Measurements from ENCODE around the gene SCP2.
A peak's percentile ranks its signal among the peaks of the same experiment; 100 is the strongest.

Gene SCP2

GRCh38 chr1:52907812-52908153, 19.3 kb upstream of the SCP2 start:
- H4K20me1 ChIP-seq (ENCODE audit: insufficient read depth, low read length) = no peaks in the 10 kb centered on the region
- ATAC-seq (ENCODE audit: insufficient read depth, low read depth) = no peak
- H3K27ac ChIP-seq (ENCODE audit: low read length) = no peak overlapping the region
- H3K4me1 ChIP-seq (ENCODE audit: insufficient read depth, low read length) = peaks cover 2% of the 10 kb centered on the region; the same call in 1 of the 2 replicates
- H3K36me3 ChIP-seq (ENCODE audit: insufficient read depth, low read length) = no peaks in the 10 kb centered on the region
- H3K27me3 ChIP-seq (ENCODE audit: insufficient read depth, low read length, poor library complexity) = no peaks in the 10 kb centered on the region
- H3K9ac ChIP-seq (ENCODE audit: low read depth, low read length) = no peak overlapping the region
- H3K4me3 ChIP-seq (ENCODE audit: low read depth in 1 of 2, low read length in 2 of 2) = no peak overlapping the region
- no peak for DNase-seq
- H3K9me3 ChIP-seq (ENCODE audit: insufficient read depth, low read length, severe bottlenecking) = no peaks in the 10 kb centered on the region
- no peak overlapping the region for H3K4me2 ChIP-seq (ENCODE audit: insufficient read depth, low read length)
- TF ChIP-seq EZH2 (IDR thresholded peaks at IDR 0.05; ENCODE audit: borderline replicate concordance, low read depth, low read length, severe bottlenecking) = no peak
- H3K79me2 ChIP-seq (ENCODE audit: insufficient read depth, low read length) = no peaks in the 10 kb centered on the region
- no peak overlapping the region for H2AFZ ChIP-seq (ENCODE audit: low read depth, low read length)

GRCh38 chr1:52911541-52911940, 15.5 kb upstream of the SCP2 start:
- no peak for DNase-seq
- no peaks in the 10 kb centered on the region for H3K9me3 ChIP-seq (ENCODE audit: insufficient read depth, low read length, severe bottlenecking)
- H3K4me1 ChIP-seq (ENCODE audit: insufficient read depth, low read length) = no peaks in the 10 kb centered on the region
- H3K27ac ChIP-seq (ENCODE audit: low read length) = no peak overlapping the region
- no peaks in the 10 kb centered on the region for H3K36me3 ChIP-seq (ENCODE audit: insufficient read depth, low read length)
- H3K4me2 ChIP-seq (ENCODE audit: insufficient read depth, low read length) = no peak overlapping the region
- H3K27me3 ChIP-seq (ENCODE audit: insufficient read depth, low read length, poor library complexity) = no peaks in the 10 kb centered on the region
- no peak for ATAC-seq (ENCODE audit: insufficient read depth, low read depth)
- TF ChIP-seq EZH2 (IDR thresholded peaks at IDR 0.05; ENCODE audit: borderline replicate concordance, low read depth, low read length, severe bottlenecking) (no peak), CTCF (IDR thresholded peaks at IDR 0.05; ENCODE audit: borderline replicate concordance, extremely low read depth, low read length, poor library complexity, severe bottlenecking) (no peak)
- H3K79me2 ChIP-seq (ENCODE audit: insufficient read depth, low read length) = no peaks in the 10 kb centered on the region
- H3K9ac ChIP-seq (ENCODE audit: low read depth, low read length) = no peak overlapping the region
- H4K20me1 ChIP-seq (ENCODE audit: insufficient read depth, low read length) = no peaks in the 10 kb centered on the region
- no peak overlapping the region for H3K4me3 ChIP-seq (ENCODE audit: low read depth in 1 of 2, low read length in 2 of 2)
- H2AFZ ChIP-seq (ENCODE audit: low read depth, low read length) = no peak overlapping the region

- Histone ChIP-seq H3K4me3 (ENCODE audit: low read depth in 1 of 2, low read length in 2 of 2) (no peak overlapping the region), H3K4me2 (ENCODE audit: insufficient read depth, low read length) (no peak overlapping the region), H3K9me3 (ENCODE audit: insufficient read depth, low read length, severe bottlenecking) (no peaks in the 10 kb centered on the region), H3K4me1 (ENCODE audit: insufficient read depth, low read length) (no peaks in the 10 kb centered on the region), H3K27ac (ENCODE audit: low read length) (no peak overlapping the region), H4K20me1 (ENCODE audit: insufficient read depth, low read length) (no peaks in the 10 kb centered on the region), H3K36me3 (ENCODE audit: insufficient read depth, low read length) (no peaks in the 10 kb centered on the region), H3K27me3 (ENCODE audit: insufficient read depth, low read length, poor library complexity) (no peaks in the 10 kb centered on the region), H3K79me2 (ENCODE audit: insufficient read depth, low read length) (no peaks in the 10 kb centered on the region), H2AFZ (ENCODE audit: low read depth, low read length) (no peak overlapping the region; the same call in 1 of the 2 replicates), H3K9ac (ENCODE audit: low read depth, low read length) (no peak overlapping the region)
- ATAC-seq (ENCODE audit: insufficient read depth, low read depth) (no peak), DNase-seq (no peak)
- no peak for TF ChIP-seq CTCF (IDR thresholded peaks at IDR 0.05; ENCODE audit: borderline replicate concordance, extremely low read depth, low read length, poor library complexity, severe bottlenecking)
- TF ChIP-seq EZH2 (IDR thresholded peaks at IDR 0.05; ENCODE audit: borderline replicate concordance, low read depth, low read length, severe bottlenecking) = no peak
Measured at GRCh38 chr1:52913014-52913413, 14.1 kb upstream of the SCP2 start.

- Histone ChIP-seq H3K36me3 (ENCODE audit: insufficient read depth, low read length) (no peaks in the 10 kb centered on the region), H3K9me3 (ENCODE audit: insufficient read depth, low read length, severe bottlenecking) (no peaks in the 10 kb centered on the region), H2AFZ (ENCODE audit: low read depth, low read length) (no peak overlapping the region), H3K9ac (ENCODE audit: low read depth, low read length) (no peak overlapping the region), H3K27me3 (ENCODE audit: insufficient read depth, low read length, poor library complexity) (no peaks in the 10 kb centered on the region), H3K27ac (ENCODE audit: low read length) (no peak overlapping the region), H3K4me2 (ENCODE audit: insufficient read depth, low read length) (no peak overlapping the region), H4K20me1 (ENCODE audit: insufficient read depth, low read length) (no peaks in the 10 kb centered on the region), H3K4me3 (ENCODE audit: low read depth in 1 of 2, low read length in 2 of 2) (no peak overlapping the region), H3K4me1 (ENCODE audit: insufficient read depth, low read length) (no peaks in the 10 kb centered on the region), H3K79me2 (ENCODE audit: insufficient read depth, low read length) (no peaks in the 10 kb centered on the region)
- ATAC-seq (ENCODE audit: insufficient read depth, low read depth) (peak; percentile 22; the same call in 1 of the 3 replicates), DNase-seq (no peak)
- no peak for TF ChIP-seq EZH2 (IDR thresholded peaks at IDR 0.05; ENCODE audit: borderline replicate concordance, low read depth, low read length, severe bottlenecking)
- TF ChIP-seq CTCF (IDR thresholded peaks at IDR 0.05; ENCODE audit: borderline replicate concordance, extremely low read depth, low read length, poor library complexity, severe bottlenecking) = peak; percentile 32
Measured at GRCh38 chr1:52913537-52913936, 13.5 kb upstream of the SCP2 start.

All from DND-41 (cell line).